ENCODE measurements around the gene SWAP70. TPM values are rescaled to one million over a fixed set of nuclear protein-coding genes. Genes with fewer than 3 reads are reported as not detected.
"Not testable (repeated sequence)": the region's sequence is repeated elsewhere in the genome, so short reads cannot be mapped to it uniquely, and the experiment has no call there.

Gene SWAP70
- total and polyA plus RNA-seq, 9 of the 15 experiments (the other 6 are each of a cell fraction or from before 2014, with no cell fraction given) = 1.7 to 4.9 (median 3.9) TPM

DNA sequence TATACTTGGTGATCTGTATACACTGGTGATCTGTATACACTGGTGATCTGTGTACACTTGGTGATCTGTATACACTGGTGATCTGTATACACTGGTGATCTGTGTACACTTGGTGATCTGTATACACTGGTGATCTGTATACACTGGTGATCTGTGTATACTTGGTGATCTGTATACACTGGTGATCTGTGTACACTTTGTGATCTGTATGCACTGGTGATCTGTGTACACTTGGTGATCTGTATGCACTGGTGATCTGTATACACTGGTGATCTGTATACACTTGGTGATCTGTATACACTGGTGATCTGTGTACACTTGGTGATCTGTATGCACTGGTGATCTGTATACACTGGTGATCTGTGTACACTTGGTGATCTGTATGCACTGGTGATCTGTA, 41.5 kb downstream of the SWAP70 start:
- H3K9me3 ChIP-seq (replicated peaks; ENCODE audit: control insufficient read depth, insufficient read depth, low read depth, low read length); H3K79me2 ChIP-seq (ENCODE audit: control insufficient read depth, insufficient read depth, low read length); H3K4me2 ChIP-seq (ENCODE audit: insufficient read depth, low read length); ATAC-seq; CTCF ChIA-PET (ENCODE audit: low intra/inter-chr PET ratio); BruUV-seq (replicated peaks); intact Hi-C loops (cut with micrococcal nuclease); POLR2A ChIA-PET; H3K36me3 ChIP-seq (ENCODE audit: control insufficient read depth, insufficient read depth, low read length); H3K9ac ChIP-seq (ENCODE audit: insufficient read depth in 1 of 2, low read depth in 2 of 2, low read length in 2 of 2); H2AFZ ChIP-seq (ENCODE audit: low read depth, low read length); H3K4me1 ChIP-seq (replicated peaks in 1 of 2; ENCODE audit: control insufficient read depth in 2 of 2, insufficient read depth in 2 of 2, low read length in 2 of 2); H3K27me3 ChIP-seq (ENCODE audit: control insufficient read depth in 2 of 2, insufficient read depth in 2 of 2, low read length in 2 of 2); FAIRE-seq; H3K9me1 ChIP-seq (ENCODE audit: control insufficient read depth, insufficient read depth, low read length); H3K4me3 ChIP-seq; DNase-seq (ENCODE audit: extremely low read depth in 1 of 4, low spot score in 3 of 4); H4K20me1 ChIP-seq (replicated peaks; ENCODE audit: control insufficient read depth, insufficient read depth, low read length); in situ Hi-C loops (cut with MboI); H3K27ac ChIP-seq (ENCODE audit: extremely low read depth, low read depth, low read length): not testable (repeated sequence)

DNA sequence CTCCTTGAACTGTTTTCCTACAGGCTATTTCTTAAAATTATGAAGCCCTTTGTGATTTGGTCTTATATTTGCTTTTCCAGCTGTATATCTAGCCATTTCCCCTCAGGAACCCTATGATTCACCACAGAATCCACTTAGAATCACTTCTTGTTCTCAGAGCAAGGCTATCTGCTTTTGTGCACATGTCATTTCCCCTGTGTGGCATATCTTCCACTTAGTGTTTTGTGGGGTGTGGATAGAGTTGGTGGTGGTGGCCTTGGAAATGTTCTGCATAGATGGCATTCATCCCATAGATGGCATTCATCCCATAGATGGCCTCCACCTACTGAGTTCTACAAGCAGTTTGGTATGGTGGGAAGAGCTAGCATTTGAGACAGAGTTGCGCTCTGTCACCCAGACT, 44.7 kb downstream of the SWAP70 start:
- Histone ChIP-seq H3K27ac (ENCODE audit: extremely low read depth, low read depth, low read length) (no peak overlapping the region), H3K9ac (ENCODE audit: insufficient read depth in 1 of 2, low read depth in 2 of 2, low read length in 2 of 2) (no peak overlapping the region), H2AFZ (ENCODE audit: low read depth, low read length) (no peak overlapping the region), H3K9me3 (replicated peaks; ENCODE audit: control insufficient read depth, insufficient read depth, low read depth, low read length) (no peaks in the 10 kb centered on the region), H3K4me1 (replicated peaks in 1 of 2; ENCODE audit: control insufficient read depth in 2 of 2, insufficient read depth in 2 of 2, low read length in 2 of 2) (no peaks in the 10 kb centered on the region; a peak in 1 of 5 replicates), H4K20me1 (replicated peaks; ENCODE audit: control insufficient read depth, insufficient read depth, low read length) (no peaks in the 10 kb centered on the region), H3K79me2 (ENCODE audit: control insufficient read depth, insufficient read depth, low read length) (no peaks in the 10 kb centered on the region), H3K4me2 (ENCODE audit: insufficient read depth, low read length) (no peak overlapping the region), H3K9me1 (ENCODE audit: control insufficient read depth, insufficient read depth, low read length) (no peaks in the 10 kb centered on the region), H3K27me3 (ENCODE audit: control insufficient read depth in 2 of 2, insufficient read depth in 2 of 2, low read length in 2 of 2) (no peaks in the 10 kb centered on the region; a peak in 1 of 5 replicates), H3K4me3 (no peak overlapping the region), H3K36me3 (ENCODE audit: control insufficient read depth, insufficient read depth, low read length) (no peaks in the 10 kb centered on the region)
- no TSS peak for BruUV-seq (replicated peaks)
- CTCF ChIA-PET (ENCODE audit: low intra/inter-chr PET ratio) = no interaction called here
- 9% methylated on average over 1 of the region's 1 CpG for WGBS (ENCODE audit: insufficient coverage, low coverage, missing lambda C conversion rate)
- no peak for DNase-seq (ENCODE audit: extremely low read depth in 1 of 4, low spot score in 3 of 4)
- TF ChIP-seq, protein P1, sequence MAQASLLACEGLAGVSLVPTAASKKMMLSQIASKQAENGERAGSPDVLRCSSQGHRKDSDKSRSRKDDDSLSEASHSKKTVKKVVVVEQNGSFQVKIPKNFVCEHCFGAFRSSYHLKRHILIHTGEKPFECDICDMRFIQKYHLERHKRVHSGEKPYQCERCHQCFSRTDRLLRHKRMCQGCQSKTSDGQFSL (CRISPR knock-in tag; IDR thresholded peaks at IDR 0.05) = no peak
- TF ChIP-seq, protein P1 (tag; IDR thresholded peaks at IDR 0.05) = no peak
- TF ChIP-seq PURB (CRISPR knock-in tag; IDR thresholded peaks at IDR 0.05; ENCODE audit: low read depth) = no peak
- TF ChIP-seq MCM5 (IDR thresholded peaks at IDR 0.05; ENCODE audit: low read depth) = no peak
- TF ChIP-seq SOX6 (IDR thresholded peaks at IDR 0.05) = no peak
- TF ChIP-seq, protein P2, sequence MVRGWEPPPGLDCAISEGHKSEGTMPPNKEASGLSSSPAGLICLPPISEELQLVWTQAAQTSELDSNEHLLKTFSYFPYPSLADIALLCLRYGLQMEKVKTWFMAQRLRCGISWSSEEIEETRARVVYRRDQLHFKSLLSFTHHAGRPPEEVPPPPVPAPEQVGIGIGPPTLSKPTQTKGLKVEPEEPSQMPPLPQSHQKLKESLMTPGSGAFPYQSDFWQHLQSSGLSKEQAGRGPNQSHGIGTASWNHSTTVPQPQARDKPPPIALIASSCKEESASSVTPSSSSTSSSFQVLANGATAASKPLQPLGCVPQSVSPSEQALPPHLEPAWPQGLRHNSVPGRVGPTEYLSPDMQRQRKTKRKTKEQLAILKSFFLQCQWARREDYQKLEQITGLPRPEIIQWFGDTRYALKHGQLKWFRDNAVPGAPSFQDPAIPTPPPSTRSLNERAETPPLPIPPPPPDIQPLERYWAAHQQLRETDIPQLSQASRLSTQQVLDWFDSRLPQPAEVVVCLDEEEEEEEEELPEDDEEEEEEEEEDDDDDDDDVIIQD (CRISPR knock-in tag; IDR thresholded peaks at IDR 0.05) = no peak
- TF ChIP-seq XRCC4 (IDR thresholded peaks at IDR 0.05; ENCODE audit: extremely low read depth, insufficient read depth, insufficient read length) = no peak
- FAIRE-seq = no peak
- POLR2A ChIA-PET = interaction anchor here (0.6 to 0.7 kb wide), 3 partner anchors 8 to 393 kb away, joined by 3 to 5 read pairs (median 4); no protein-coding TSS in a partner anchor
- intact Hi-C loops (cut with micrococcal nuclease) = no loop called here
- ATAC-seq = no peak
- in situ Hi-C loops (cut with MboI) = no loop called here

Measured in K562 (cell line).